ENCODE measurements around the gene ADGRV1.

GRCh38 chr5:91114658-91115057 lies 556.1 kb downstream of the ADGRV1 start:
- TF ChIP-seq CTCF (IDR thresholded peaks at IDR 0.05; ENCODE audit: insufficient read depth, low read length) (no peak), POLR2AphosphoS5 (IDR thresholded peaks at IDR 0.05; ENCODE audit: low read depth) (no peak), REST (IDR thresholded peaks at IDR 0.05; ENCODE audit: insufficient replicate concordance, low read depth) (no peak), GABPA (IDR thresholded peaks at IDR 0.05; ENCODE audit: low read depth) (no peak)

Measured in HL-60 (cell line).